GM18951 (cell line): Measurements from ENCODE around the gene GFM1.

Experiments used
- POLR2A ChIP-seq: IDR thresholded peaks from 4 replicates; pipeline ENCODE4 v1.6.1; 2011; ENCODE audit warnings: mild to moderate bottlenecking; ENCODE audit not compliant: insufficient read length, insufficient read depth; ENCODE audit errors: extremely low read depth
- in situ Hi-C: fragments of 300-500 bp; cut with MboI; formaldehyde crosslinking; loops from one replicate; pipeline ENCODE4 v1.12.0; 2022; ENCODE audit warnings: low sequenced_read_pairs, mixed read lengths, inconsistent platforms; ENCODE audit not compliant: unreplicated experiment

The GFM1 gene

GRCh38 chr3:158739078-158739477, 94.8 kb downstream of the GFM1 start:
- in situ Hi-C loops, result no loop called here
- no peak for TF ChIP-seq POLR2A

- TF ChIP-seq POLR2A, result no peak
- in situ Hi-C loops, result no loop called here
Measured at GRCh38 chr3:158739661-158740060, 95.3 kb downstream of the GFM1 start.
